ENCODE results near the gene DOCK2.

DNA sequence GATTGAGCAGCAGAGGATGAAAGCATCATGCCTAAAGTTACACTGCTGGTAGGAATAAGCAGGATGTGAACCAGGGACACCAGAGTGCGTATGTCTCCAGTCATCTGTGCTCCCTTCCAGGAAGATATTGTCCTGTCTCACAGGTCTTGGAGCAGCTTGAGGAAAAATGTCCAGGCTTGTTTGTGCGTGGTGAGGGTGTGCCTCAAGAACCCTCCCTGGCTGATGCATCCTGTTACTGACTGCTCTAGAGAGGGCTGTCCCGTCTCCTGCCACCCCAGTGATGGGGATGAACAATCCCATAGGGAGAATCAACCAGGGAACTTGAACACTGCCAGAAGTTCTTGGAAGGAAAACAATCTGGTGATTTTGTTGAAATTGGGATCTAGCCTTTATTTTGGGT is 211.2 kb downstream of the DOCK2 start:
- TF ChIP-seq, protein P1, sequence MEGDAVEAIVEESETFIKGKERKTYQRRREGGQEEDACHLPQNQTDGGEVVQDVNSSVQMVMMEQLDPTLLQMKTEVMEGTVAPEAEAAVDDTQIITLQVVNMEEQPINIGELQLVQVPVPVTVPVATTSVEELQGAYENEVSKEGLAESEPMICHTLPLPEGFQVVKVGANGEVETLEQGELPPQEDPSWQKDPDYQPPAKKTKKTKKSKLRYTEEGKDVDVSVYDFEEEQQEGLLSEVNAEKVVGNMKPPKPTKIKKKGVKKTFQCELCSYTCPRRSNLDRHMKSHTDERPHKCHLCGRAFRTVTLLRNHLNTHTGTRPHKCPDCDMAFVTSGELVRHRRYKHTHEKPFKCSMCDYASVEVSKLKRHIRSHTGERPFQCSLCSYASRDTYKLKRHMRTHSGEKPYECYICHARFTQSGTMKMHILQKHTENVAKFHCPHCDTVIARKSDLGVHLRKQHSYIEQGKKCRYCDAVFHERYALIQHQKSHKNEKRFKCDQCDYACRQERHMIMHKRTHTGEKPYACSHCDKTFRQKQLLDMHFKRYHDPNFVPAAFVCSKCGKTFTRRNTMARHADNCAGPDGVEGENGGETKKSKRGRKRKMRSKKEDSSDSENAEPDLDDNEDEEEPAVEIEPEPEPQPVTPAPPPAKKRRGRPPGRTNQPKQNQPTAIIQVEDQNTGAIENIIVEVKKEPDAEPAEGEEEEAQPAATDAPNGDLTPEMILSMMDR (IDR thresholded peaks at IDR 0.05; ENCODE audit: low read depth, low read length, poor library complexity, severe bottlenecking): no peak
- no peak for TF ChIP-seq EZH2phosphoT487 (IDR thresholded peaks at IDR 0.05; ENCODE audit: borderline replicate concordance, low read length)

Measured in DOHH2 (cell line).